SU-DHL-6 (cell line): ENCODE data around the gene WDR88.
"Not testable (repeated sequence)": the region's sequence is repeated elsewhere in the genome, so short reads cannot be mapped to it uniquely, and the experiment has no call there.

Experiments
- CTCF ChIP-seq: fragments of 200-600 bp; sonication (generic); IDR thresholded peaks from one replicate; pipeline ENCODE4 v1.5.1; 2017; ENCODE audit warnings: antibody characterized with exemption, mild to moderate bottlenecking, low read length, moderate library complexity; ENCODE audit not compliant: insufficient read depth, poor library complexity, severe bottlenecking
- EZH2phosphoT487 ChIP-seq: fragments of 200-600 bp; sonication (generic), shearing (Covaris generic); conservative IDR thresholded peaks from 2 replicates; pipeline ENCODE4 v1.6.1; 2018; ENCODE audit warnings: mild to moderate bottlenecking, antibody characterized with exemption, low read length, moderate library complexity, mixed read lengths

- TF ChIP-seq CTCF, EZH2phosphoT487: not testable (repeated sequence)
Measured at GRCh38 chr19:33152625-33153024, 20.7 kb downstream of the WDR88 start.
